Measurements from ENCODE around the gene BIRC3.

BIRC3 gene

GRCh38 chr11:102357116-102357515, 39.8 kb downstream of the BIRC3 start:
- Histone ChIP-seq H3K36me3 (ENCODE audit: insufficient read depth) (no peaks in the 10 kb centered on the region), H3K79me2 (ENCODE audit: insufficient read depth, low read depth) (no peaks in the 10 kb centered on the region), H3K4me1 (ENCODE audit: low read depth, poor library complexity, severe bottlenecking) (no peaks in the 10 kb centered on the region), H3K4me2 (no peak overlapping the region), H3K27ac (no peak overlapping the region), H4K20me1 (ENCODE audit: insufficient read depth) (no peaks in the 10 kb centered on the region), H3K4me3 (IDR thresholded peaks at IDR 0.05; ENCODE audit: insufficient read depth, low read depth, low read length) (no peak overlapping the region), H3K9ac (no peak overlapping the region), H2AFZ (ENCODE audit: low read depth) (no peak overlapping the region), H3K27me3 (ENCODE audit: insufficient read depth, low read depth) (no peaks in the 10 kb centered on the region)
- TF ChIP-seq CTCF (conservative IDR thresholded peaks at IDR 0.05; ENCODE audit: low read depth, low read length): no peak

GRCh38 chr11:102359372-102359771, 42.1 kb downstream of the BIRC3 start:
- H3K4me3 ChIP-seq (IDR thresholded peaks at IDR 0.05; ENCODE audit: insufficient read depth, low read depth, low read length): no peak overlapping the region
- H3K9ac ChIP-seq: no peak overlapping the region
- H3K4me2 ChIP-seq: no peak overlapping the region
- H3K36me3 ChIP-seq (ENCODE audit: insufficient read depth): 0 out of 2 replicates have a peak, but pooled peaks cover 5% of the 10 kb centered on the region
- no peaks in the 10 kb centered on the region for H3K27me3 ChIP-seq (ENCODE audit: insufficient read depth, low read depth)
- H3K79me2 ChIP-seq (ENCODE audit: insufficient read depth, low read depth): no peaks in the 10 kb centered on the region
- no peak overlapping the region for H2AFZ ChIP-seq (ENCODE audit: low read depth)
- no peak for TF ChIP-seq CTCF (conservative IDR thresholded peaks at IDR 0.05; ENCODE audit: low read depth, low read length)
- H3K4me1 ChIP-seq (ENCODE audit: low read depth, poor library complexity, severe bottlenecking): no peaks in the 10 kb centered on the region
- no peaks in the 10 kb centered on the region for H4K20me1 ChIP-seq (ENCODE audit: insufficient read depth)
- H3K27ac ChIP-seq: no peak overlapping the region

- Histone ChIP-seq H3K79me2 (ENCODE audit: insufficient read depth, low read depth) (no peaks in the 10 kb centered on the region), H3K27me3 (ENCODE audit: insufficient read depth, low read depth) (no peaks in the 10 kb centered on the region), H2AFZ (ENCODE audit: low read depth) (no peak overlapping the region), H4K20me1 (ENCODE audit: insufficient read depth) (no peaks in the 10 kb centered on the region), H3K9ac (no peak overlapping the region), H3K4me2 (no peak overlapping the region), H3K36me3 (ENCODE audit: insufficient read depth) (0 out of 2 replicates have a peak, but pooled peaks cover 5% of the 10 kb centered on the region), H3K27ac (no peak overlapping the region), H3K4me3 (IDR thresholded peaks at IDR 0.05; ENCODE audit: insufficient read depth, low read depth, low read length) (no peak overlapping the region), H3K4me1 (ENCODE audit: low read depth, poor library complexity, severe bottlenecking) (no peaks in the 10 kb centered on the region)
- no peak for TF ChIP-seq CTCF (conservative IDR thresholded peaks at IDR 0.05; ENCODE audit: low read depth, low read length)
These were observed 43.4 kb downstream of the BIRC3 start for GRCh38 chr11:102360681-102361080.

GRCh38 chr11:102361086-102362031, 44.1 kb downstream of the BIRC3 start:
- H3K4me3 ChIP-seq (IDR thresholded peaks at IDR 0.05; ENCODE audit: insufficient read depth, low read depth, low read length): no peak overlapping the region
- no peak overlapping the region for H3K9ac ChIP-seq
- TF ChIP-seq CTCF (conservative IDR thresholded peaks at IDR 0.05; ENCODE audit: low read depth, low read length): no peak
- no peak overlapping the region for H3K4me2 ChIP-seq
- no peaks in the 10 kb centered on the region for H3K4me1 ChIP-seq (ENCODE audit: low read depth, poor library complexity, severe bottlenecking)
- no peak overlapping the region for H3K27ac ChIP-seq
- H4K20me1 ChIP-seq (ENCODE audit: insufficient read depth): no peaks in the 10 kb centered on the region
- no peak overlapping the region for H2AFZ ChIP-seq (ENCODE audit: low read depth)
- 0 out of 2 replicates have a peak, but pooled peaks cover 5% of the 10 kb centered on the region for H3K36me3 ChIP-seq (ENCODE audit: insufficient read depth)
- no peaks in the 10 kb centered on the region for H3K79me2 ChIP-seq (ENCODE audit: insufficient read depth, low read depth)
- no peaks in the 10 kb centered on the region for H3K27me3 ChIP-seq (ENCODE audit: insufficient read depth, low read depth)

All from KMS-11 (cell line).